HG02943 (cell line): ENCODE results near the gene CEP120.
"Not testable (repeated sequence)": the region's sequence is repeated elsewhere in the genome, so short reads cannot be mapped to it uniquely, and the experiment has no call there.

Experiments
- ATAC-seq: cut with Tn5 transposase; IDR thresholded peaks from one replicate; pipeline ENCODE4 v1.9.1; 2021; ENCODE audit warnings: mild to moderate bottlenecking, low read depth, moderate library complexity; ENCODE audit not compliant: unreplicated experiment

The CEP120 gene

GRCh38 chr5:123439709-123440108, 16.5 kb upstream of the CEP120 start:
- ATAC-seq, result no peak

GRCh38 chr5:123438902-123439301, 15.7 kb upstream of the CEP120 start:
- ATAC-seq, result no peak

GRCh38 chr5:123438244-123438643, 15.0 kb upstream of the CEP120 start:
- no peak for ATAC-seq

- ATAC-seq, result no peak
Measured at GRCh38 chr5:123436201-123436600, 13.0 kb upstream of the CEP120 start.

GRCh38 chr5:123434796-123435195, 11.6 kb upstream of the CEP120 start:
- no peak for ATAC-seq

GRCh38 chr5:123433596-123433995, 10.4 kb upstream of the CEP120 start:
- no peak for ATAC-seq

GRCh38 chr5:123430441-123430840, 7.2 kb upstream of the CEP120 start:
- ATAC-seq, result not testable (repeated sequence)

- no peak for ATAC-seq
Measured at GRCh38 chr5:123429993-123430392, 6.8 kb upstream of the CEP120 start.

- no peak for ATAC-seq
Measured at GRCh38 chr5:123429221-123429954, 6.2 kb upstream of the CEP120 start.

GRCh38 chr5:123428521-123429220, 5.5 kb upstream of the CEP120 start:
- ATAC-seq, result no peak

GRCh38 chr5:123427281-123427680, 4.1 kb upstream of the CEP120 start:
- no peak for ATAC-seq

GRCh38 chr5:123425431-123425830, 2.2 kb upstream of the CEP120 start:
- no peak for ATAC-seq

GRCh38 chr5:123422433-123423277, 548 bp downstream of the CEP120 start:
- ATAC-seq, result peak; percentile 26

- ATAC-seq, result no peak
Measured at GRCh38 chr5:123421773-123422172, 1.4 kb downstream of the CEP120 start.

GRCh38 chr5:123414974-123415373, 8.2 kb downstream of the CEP120 start:
- ATAC-seq, result no peak

- ATAC-seq, result no peak
Measured at GRCh38 chr5:123412206-123412605, 11.0 kb downstream of the CEP120 start.

- ATAC-seq, result not testable (repeated sequence)
Measured at GRCh38 chr5:123401999-123402398, 21.2 kb downstream of the CEP120 start.

- no peak for ATAC-seq
Measured at GRCh38 chr5:123401320-123401719, 21.9 kb downstream of the CEP120 start.

GRCh38 chr5:123400870-123401291, 22.3 kb downstream of the CEP120 start:
- not testable (repeated sequence) for ATAC-seq

- ATAC-seq, result no peak
Measured at GRCh38 chr5:123398058-123398733, 25.0 kb downstream of the CEP120 start.

GRCh38 chr5:123397538-123397937, 25.7 kb downstream of the CEP120 start:
- ATAC-seq, result no peak
